ENCODE results near the gene CDK16. TPM values are rescaled to one million over a fixed set of nuclear protein-coding genes. Genes with fewer than 3 reads are reported as not detected.
"Not testable (repeated sequence)": the region's sequence is repeated elsewhere in the genome, so short reads cannot be mapped to it uniquely, and the experiment has no call there.

CDK16 gene
- polyA plus RNA-seq, 3 donors from 2014 or later: 3.0 to 16.6 (median 4.7) TPM

DNA sequence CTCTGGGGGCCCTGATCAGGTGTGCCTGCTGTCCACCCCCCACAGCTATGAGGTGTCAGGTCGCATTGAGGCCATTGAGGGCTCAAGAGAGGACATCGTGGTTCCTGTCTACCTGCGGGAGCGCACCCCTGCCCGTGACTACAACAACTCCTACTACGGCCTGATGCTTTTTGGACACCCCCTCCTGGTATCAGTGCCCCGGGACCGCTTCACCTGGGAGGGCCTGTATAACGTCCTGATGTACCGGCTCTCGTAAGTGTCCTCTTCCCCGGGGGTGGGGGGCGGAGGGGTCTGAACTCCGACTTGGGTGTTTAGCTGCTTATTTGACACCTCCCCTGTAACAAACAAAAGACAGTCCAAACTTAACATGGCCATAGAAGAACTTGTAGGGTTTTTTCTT, 24.9 kb downstream of the CDK16 start:
- Mint-ChIP-seq H3K4me1 (peaks cover 0 to 4% of the 10 kb centered on the region in 2 donors), H3K4me3 (no peak overlapping the region), H3K27ac (no peak overlapping the region), H3K36me3 (peaks cover 9 to 54% (median 26%) of the 10 kb centered on the region in 3 donors), H3K9me3 (no peaks in the 10 kb centered on the region), H3K27me3 (ENCODE audit: low read depth in 3 of 3) (peaks cover 2 to 3% (median 2%) of the 10 kb centered on the region in 3 donors)
- DNase-seq: no peak

DNA sequence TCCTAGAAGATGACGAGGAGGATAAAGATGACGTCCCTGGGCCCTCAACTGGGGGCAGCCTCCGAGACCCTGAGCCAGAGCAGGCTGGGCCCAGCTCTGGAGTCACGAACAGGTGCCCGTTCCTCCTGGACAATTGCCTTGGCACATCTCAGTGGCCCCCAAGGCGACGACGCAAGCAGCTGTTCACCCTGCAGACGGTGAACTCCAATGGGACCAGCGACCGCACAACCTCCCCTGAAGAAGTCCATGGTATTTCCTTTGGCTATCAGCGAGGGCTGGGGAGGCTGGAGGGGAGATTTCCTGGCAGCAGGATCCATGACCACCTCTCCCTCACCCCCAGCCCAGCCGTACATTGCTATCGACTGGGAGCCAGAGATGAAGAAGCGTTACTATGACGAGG, 26.2 kb downstream of the CDK16 start:
- H3K9me3 Mint-ChIP-seq: no peaks in the 10 kb centered on the region
- no peak overlapping the region for H3K27ac Mint-ChIP-seq
- H3K36me3 Mint-ChIP-seq: peaks cover 9 to 53% (median 26%) of the 10 kb centered on the region in 3 donors
- peaks cover 2 to 4% (median 3%) of the 10 kb centered on the region in 3 donors for H3K27me3 Mint-ChIP-seq (ENCODE audit: low read depth in 3 of 3)
- no peak overlapping the region for H3K4me3 Mint-ChIP-seq
- H3K4me1 Mint-ChIP-seq: peaks cover 0 to 2% of the 10 kb centered on the region in 2 donors
- no peak for DNase-seq

DNA sequence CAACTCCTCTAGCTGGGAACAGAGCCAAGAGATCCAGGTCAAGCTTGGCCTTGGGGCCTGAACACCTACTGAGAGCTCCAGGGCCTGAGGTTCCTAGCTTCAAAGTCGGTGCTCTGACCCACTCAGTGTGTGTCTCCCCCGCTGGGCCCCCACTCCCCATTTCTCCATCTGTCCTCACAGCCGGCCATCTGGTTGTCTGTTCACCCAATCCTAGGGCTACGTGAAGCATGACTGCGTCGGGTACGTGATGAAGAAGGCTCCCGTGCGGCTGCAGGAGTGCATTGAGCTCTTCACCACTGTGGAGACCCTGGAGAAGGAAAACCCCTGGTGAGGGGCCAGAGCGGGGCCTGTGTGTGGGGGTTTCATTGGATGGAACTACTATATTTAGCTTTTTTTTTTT, 26.7 kb downstream of the CDK16 start:
- Mint-ChIP-seq H3K27me3 (ENCODE audit: low read depth in 3 of 3) (peaks cover 2 to 4% (median 4%) of the 10 kb centered on the region in 3 donors), H3K36me3 (peaks cover 9 to 48% (median 23%) of the 10 kb centered on the region in 3 donors)

DNA sequence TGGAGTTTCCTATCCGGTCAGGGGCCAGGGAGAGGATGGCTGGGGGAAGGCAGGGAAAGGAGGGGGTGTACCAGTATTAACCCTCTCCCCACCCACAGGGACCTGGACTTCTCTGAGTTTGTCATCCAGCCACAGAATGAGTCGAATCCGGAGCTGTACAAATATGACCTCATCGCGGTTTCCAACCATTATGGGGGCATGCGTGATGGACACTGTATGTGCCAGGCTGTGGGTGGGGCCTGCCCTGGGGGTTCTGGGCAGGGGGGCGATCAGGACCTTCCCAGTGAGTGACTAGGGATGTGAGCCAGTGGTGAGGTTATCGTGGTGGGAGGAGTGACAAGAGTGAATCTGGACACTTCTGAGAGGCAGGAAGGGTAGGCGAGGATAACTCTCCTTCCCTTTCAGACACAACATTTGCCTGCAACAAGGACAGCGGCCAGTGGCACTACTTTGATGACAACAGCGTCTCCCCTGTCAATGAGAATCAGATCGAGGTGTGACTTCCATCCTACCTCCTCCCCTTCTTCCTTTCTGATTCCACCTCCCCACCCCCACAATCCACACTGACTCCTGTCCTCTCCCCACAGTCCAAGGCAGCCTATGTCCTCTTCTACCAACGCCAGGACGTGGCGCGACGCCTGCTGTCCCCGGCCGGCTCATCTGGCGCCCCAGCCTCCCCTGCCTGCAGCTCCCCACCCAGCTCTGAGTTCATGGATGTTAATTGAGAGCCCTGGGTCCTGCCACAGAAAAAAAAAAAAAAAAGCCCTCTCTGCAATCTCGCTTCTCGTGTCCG, 28.9 kb downstream of the CDK16 start:
- peaks cover 5 to 29% (median 14%) of the 10 kb centered on the region in 3 donors for H3K36me3 Mint-ChIP-seq
- H3K27ac Mint-ChIP-seq: no peak overlapping the region
- H3K4me1 Mint-ChIP-seq: no peaks in the 10 kb centered on the region
- H3K4me3 Mint-ChIP-seq: no peak overlapping the region
- no peak for DNase-seq
- peaks cover 0 to 4% (median 4%) of the 10 kb centered on the region in 3 donors for H3K27me3 Mint-ChIP-seq (ENCODE audit: low read depth in 3 of 3)
- no peaks in the 10 kb centered on the region for H3K9me3 Mint-ChIP-seq

More for the DNA sequence above, 26.7 kb downstream of the CDK16 start:
- no peaks in the 10 kb centered on the region for H3K4me1 Mint-ChIP-seq
- no peak for DNase-seq
- no peak overlapping the region for H3K4me3 Mint-ChIP-seq
- H3K27ac Mint-ChIP-seq: no peak overlapping the region
- H3K9me3 Mint-ChIP-seq: no peaks in the 10 kb centered on the region

- peaks cover 0 to 4% (median 4%) of the 10 kb centered on the region in 3 donors for H3K27me3 Mint-ChIP-seq (ENCODE audit: low read depth in 3 of 3)
These were observed 29.5 kb downstream of the CDK16 start for GRCh38 chrX:47247999-47248320.

GRCh38 chrX:47248576-47248975, 30.1 kb downstream of the CDK16 start:
- Mint-ChIP-seq H3K9me3 (no peaks in the 10 kb centered on the region), H3K27me3 (ENCODE audit: low read depth in 3 of 3) (peaks cover 0 to 4% (median 4%) of the 10 kb centered on the region in 3 donors), H3K36me3 (peaks cover 5 to 27% (median 14%) of the 10 kb centered on the region in 3 donors), H3K27ac (no peak overlapping the region), H3K4me1 (no peaks in the 10 kb centered on the region), H3K4me3 (no peak overlapping the region)
- DNase-seq: no peak

More at GRCh38 chrX:47247999-47248320, 29.5 kb downstream of the CDK16 start:
- H3K9me3 Mint-ChIP-seq: no peaks in the 10 kb centered on the region
- H3K4me1 Mint-ChIP-seq: no peaks in the 10 kb centered on the region
- DNase-seq: no peak
- H3K4me3 Mint-ChIP-seq: no peak overlapping the region
- no peak overlapping the region for H3K27ac Mint-ChIP-seq
- peaks cover 5 to 29% (median 14%) of the 10 kb centered on the region in 3 donors for H3K36me3 Mint-ChIP-seq

DNA sequence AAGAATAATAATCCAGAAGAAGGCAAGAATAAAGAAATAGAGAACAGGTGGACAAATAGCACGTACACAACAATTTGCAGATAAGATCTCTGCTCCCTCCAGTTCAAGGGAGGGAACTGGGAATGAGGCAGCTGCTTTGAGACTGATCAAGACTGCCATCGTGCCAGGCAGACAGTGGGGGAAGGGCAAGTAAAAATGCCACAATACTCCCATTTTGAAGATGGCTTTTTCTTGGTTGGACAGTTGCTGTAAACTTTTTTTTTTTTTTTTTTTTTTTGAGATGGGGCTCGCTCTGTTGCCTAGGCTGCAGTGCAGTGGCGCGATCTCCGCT, 31.5 kb downstream of the CDK16 start:
- Mint-ChIP-seq H3K27me3 (ENCODE audit: low read depth in 3 of 3) (peaks cover 0 to 7% (median 4%) of the 10 kb centered on the region in 3 donors), H3K4me1 (no peaks in the 10 kb centered on the region), H3K4me3 (no peak overlapping the region), H3K9me3 (peaks cover 0 to 2% (median 0%) of the 10 kb centered on the region in 6 donors), H3K27ac (no peak overlapping the region), H3K36me3 (peaks cover 5 to 17% (median 14%) of the 10 kb centered on the region in 3 donors)
- DNase-seq: no peak

DNA sequence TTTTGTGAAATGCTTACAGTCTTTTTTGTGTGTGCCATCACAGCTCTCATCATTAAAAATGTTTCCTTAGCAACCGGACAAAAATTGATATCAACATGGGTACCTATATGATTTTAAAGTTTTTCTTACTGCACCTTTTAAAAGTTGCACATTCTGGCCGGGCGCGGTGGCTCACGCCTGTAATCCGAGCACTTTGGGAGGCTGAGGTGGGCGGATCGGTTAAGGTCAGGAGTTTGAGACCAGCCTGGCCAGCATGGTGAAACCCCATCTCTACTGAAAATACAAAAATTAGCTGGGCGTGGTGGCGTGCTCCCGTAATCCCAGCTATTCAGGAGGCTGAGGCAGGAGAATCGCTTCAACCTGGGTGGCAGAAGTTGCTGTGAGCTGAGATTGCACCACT, 39.1 kb downstream of the CDK16 start:
- not testable (repeated sequence) for H3K27ac Mint-ChIP-seq; H3K4me1 Mint-ChIP-seq; H3K27me3 Mint-ChIP-seq (ENCODE audit: low read depth in 3 of 3); H3K36me3 Mint-ChIP-seq; H3K4me3 Mint-ChIP-seq; H3K9me3 Mint-ChIP-seq; DNase-seq

DNA sequence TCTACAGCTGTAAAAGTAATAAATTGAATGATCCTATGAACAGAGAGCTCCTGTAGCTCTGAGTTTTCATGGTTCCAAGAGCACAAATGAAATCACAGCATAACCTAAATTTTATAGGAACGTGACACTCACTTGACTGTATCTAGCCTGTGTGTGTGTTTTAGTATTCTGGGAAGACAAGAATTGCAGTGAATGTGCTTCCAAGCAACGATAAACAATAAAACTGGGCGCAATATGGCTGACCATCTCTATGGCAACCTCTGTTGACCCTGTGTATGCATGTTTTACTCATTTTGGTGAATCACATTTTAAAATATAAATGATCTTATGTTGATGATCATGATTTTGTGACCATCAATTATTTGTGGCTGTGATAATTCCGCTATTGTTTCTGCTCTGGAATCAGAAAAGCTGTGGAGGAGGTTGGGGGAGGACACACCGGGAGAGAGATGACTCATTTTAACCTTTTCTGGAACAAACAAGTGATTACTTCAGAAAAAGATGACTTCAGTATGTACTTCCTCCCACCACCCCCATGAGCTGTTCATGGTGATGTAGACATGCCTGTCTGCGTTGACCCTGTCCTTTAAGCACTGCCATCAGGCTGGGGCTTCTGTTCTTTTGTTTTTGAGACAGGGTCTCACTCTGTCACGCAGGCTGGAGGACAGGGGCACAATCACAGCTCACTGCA, 46.1 kb downstream of the CDK16 start:
- H3K36me3 Mint-ChIP-seq: no peaks in the 10 kb centered on the region
- no peaks in the 10 kb centered on the region for H3K4me1 Mint-ChIP-seq
- peaks cover 0 to 12% (median 3%) of the 10 kb centered on the region in 3 donors for H3K27me3 Mint-ChIP-seq (ENCODE audit: low read depth in 3 of 3)
- no peak overlapping the region for H3K4me3 Mint-ChIP-seq
- DNase-seq: no peak
- no peaks in the 10 kb centered on the region for H3K9me3 Mint-ChIP-seq
- H3K27ac Mint-ChIP-seq: no peak overlapping the region

- no peak for DNase-seq
- Mint-ChIP-seq H3K4me1 (no peaks in the 10 kb centered on the region), H3K36me3 (no peaks in the 10 kb centered on the region), H3K4me3 (no peak overlapping the region), H3K9me3 (no peaks in the 10 kb centered on the region), H3K27me3 (ENCODE audit: low read depth in 3 of 3) (peaks cover 0 to 15% (median 3%) of the 10 kb centered on the region in 3 donors), H3K27ac (no peak overlapping the region)
These were observed 48.2 kb downstream of the CDK16 start for GRCh38 chrX:47266643-47267042.

DNA sequence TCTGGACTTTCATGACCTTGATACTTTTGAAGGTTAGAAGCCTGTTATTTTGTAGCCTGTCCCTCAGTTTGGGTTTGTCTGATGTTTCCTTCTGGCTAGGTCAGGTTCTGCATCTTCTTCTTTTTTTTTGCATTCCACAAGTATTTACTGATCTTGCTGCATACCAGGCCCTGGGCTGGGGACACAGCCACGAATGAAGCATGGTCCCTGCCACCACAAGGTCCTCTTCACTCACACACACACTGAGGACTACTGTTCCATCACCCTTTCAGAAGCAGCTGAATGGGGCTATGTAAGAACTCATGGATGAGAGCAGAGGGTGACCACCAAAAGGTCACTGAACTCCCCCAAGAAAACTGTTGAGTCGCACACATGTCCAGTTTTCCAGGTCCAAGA, 53.5 kb downstream of the CDK16 start:
- Mint-ChIP-seq H3K4me1 (no peaks in the 10 kb centered on the region), H3K36me3 (no peaks in the 10 kb centered on the region), H3K4me3 (no peak overlapping the region), H3K9me3 (no peaks in the 10 kb centered on the region), H3K27ac (no peak overlapping the region), H3K27me3 (ENCODE audit: low read depth in 3 of 3) (peaks cover 0 to 9% (median 3%) of the 10 kb centered on the region in 3 donors)
- no peak for DNase-seq

- peaks cover 0 to 11% (median 9%) of the 10 kb centered on the region in 3 donors for H3K27me3 Mint-ChIP-seq (ENCODE audit: low read depth in 3 of 3)
- no peaks in the 10 kb centered on the region for H3K4me1 Mint-ChIP-seq
- no peak overlapping the region for H3K27ac Mint-ChIP-seq
- no peaks in the 10 kb centered on the region for H3K9me3 Mint-ChIP-seq
- no peak for DNase-seq
- no peak overlapping the region for H3K4me3 Mint-ChIP-seq
- H3K36me3 Mint-ChIP-seq: no peaks in the 10 kb centered on the region
These were observed 54.7 kb downstream of the CDK16 start for GRCh38 chrX:47273011-47273730.

- H3K4me3 Mint-ChIP-seq: no peak overlapping the region
- no peak for DNase-seq
- peaks cover 0 to 7% (median 3%) of the 10 kb centered on the region in 3 donors for H3K27me3 Mint-ChIP-seq (ENCODE audit: low read depth in 3 of 3)
- no peak overlapping the region for H3K27ac Mint-ChIP-seq
- H3K36me3 Mint-ChIP-seq: no peaks in the 10 kb centered on the region
- no peaks in the 10 kb centered on the region for H3K9me3 Mint-ChIP-seq
- no peaks in the 10 kb centered on the region for H3K4me1 Mint-ChIP-seq
These were observed 60.2 kb downstream of the CDK16 start for GRCh38 chrX:47278691-47279090.
